Measurements from ENCODE around the gene BTBD6.

DNA sequence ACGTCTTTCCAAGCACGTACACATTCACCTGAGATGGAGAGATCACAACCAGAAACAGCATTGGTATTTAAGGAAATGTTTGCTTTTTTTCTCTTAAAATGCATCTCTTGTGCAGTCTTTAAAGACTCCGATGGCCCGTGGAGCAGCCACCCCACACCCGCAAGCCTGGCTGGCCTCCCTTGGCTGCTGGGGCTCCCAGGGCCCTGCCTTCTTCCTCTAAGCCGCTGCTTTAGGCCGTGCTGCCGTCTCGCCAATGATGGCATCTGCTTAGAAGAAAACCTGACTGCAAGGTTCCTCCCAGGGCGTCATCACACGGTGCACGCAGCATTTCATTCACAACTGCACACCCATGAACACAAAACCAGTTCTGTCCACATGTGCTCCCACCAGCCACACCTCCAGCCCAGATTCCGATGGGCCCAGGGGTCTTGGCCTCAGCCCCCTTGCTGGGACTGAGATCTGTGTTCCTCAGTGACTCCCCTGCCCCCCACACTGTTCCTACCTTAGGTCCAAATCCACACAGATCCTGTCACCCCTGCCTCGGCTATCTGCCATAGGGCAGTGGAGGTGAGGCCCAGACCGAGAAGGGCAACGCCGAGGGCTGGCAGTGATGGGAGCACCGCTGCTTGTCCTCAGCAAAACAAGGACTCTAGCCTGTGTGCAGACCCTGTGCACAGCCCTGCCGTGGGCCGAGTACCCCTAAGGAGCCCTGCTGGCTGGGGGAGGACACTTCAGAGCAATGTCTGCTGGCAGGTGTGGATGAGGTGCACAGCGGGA is 4.4 kb downstream of the BTBD6 start:
- TF ChIP-seq, protein P1, sequence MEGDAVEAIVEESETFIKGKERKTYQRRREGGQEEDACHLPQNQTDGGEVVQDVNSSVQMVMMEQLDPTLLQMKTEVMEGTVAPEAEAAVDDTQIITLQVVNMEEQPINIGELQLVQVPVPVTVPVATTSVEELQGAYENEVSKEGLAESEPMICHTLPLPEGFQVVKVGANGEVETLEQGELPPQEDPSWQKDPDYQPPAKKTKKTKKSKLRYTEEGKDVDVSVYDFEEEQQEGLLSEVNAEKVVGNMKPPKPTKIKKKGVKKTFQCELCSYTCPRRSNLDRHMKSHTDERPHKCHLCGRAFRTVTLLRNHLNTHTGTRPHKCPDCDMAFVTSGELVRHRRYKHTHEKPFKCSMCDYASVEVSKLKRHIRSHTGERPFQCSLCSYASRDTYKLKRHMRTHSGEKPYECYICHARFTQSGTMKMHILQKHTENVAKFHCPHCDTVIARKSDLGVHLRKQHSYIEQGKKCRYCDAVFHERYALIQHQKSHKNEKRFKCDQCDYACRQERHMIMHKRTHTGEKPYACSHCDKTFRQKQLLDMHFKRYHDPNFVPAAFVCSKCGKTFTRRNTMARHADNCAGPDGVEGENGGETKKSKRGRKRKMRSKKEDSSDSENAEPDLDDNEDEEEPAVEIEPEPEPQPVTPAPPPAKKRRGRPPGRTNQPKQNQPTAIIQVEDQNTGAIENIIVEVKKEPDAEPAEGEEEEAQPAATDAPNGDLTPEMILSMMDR (IDR thresholded peaks at IDR 0.05; ENCODE audit: extremely low read depth in 1 of 2, insufficient read depth in 1 of 2, low read depth in 1 of 2, low read length in 2 of 2) = no peak
- TF ChIP-seq EZH2 (IDR thresholded peaks at IDR 0.05; ENCODE audit: borderline replicate concordance, low read depth, low read length, severe bottlenecking) = no peak
- no peak for TF ChIP-seq POLR2A (IDR thresholded peaks at IDR 0.05; ENCODE audit: low read depth, low read length)
- no peak for TF ChIP-seq MYC (IDR thresholded peaks at IDR 0.05; ENCODE audit: low read depth, low read length)
